ENCODE results near the gene TMSB4X.
"Not testable (repeated sequence)": the region's sequence is repeated elsewhere in the genome, so short reads cannot be mapped to it uniquely, and the experiment has no call there.

TMSB4X gene

GRCh38 chrX:13013363-13014110 lies 38.6 kb downstream of the TMSB4X start:
- Histone ChIP-seq H3K9ac (ENCODE audit: low read length) (peak overlapping the region; percentile 56), H3K9me3 (ENCODE audit: low read length) (no peaks in the 10 kb centered on the region), H3K27ac (ENCODE audit: low read depth, low read length, poor library complexity, severe bottlenecking) (peak overlapping the region; percentile 86), H3F3A (ENCODE audit: insufficient read depth, low read length) (no peaks in the 10 kb centered on the region), H3K9me2 (ENCODE audit: low read depth, low read length) (no peaks in the 10 kb centered on the region), H3K4me1 (ENCODE audit: insufficient read depth, low read length, severe bottlenecking) (peaks cover 41% of the 10 kb centered on the region), H3K79me2 (ENCODE audit: insufficient read depth, low read length) (no peaks in the 10 kb centered on the region), H3K36me3 (ENCODE audit: insufficient read depth, low read length) (no peaks in the 10 kb centered on the region), H3K27me3 (ENCODE audit: insufficient read depth, low read length) (no peaks in the 10 kb centered on the region), H4K20me1 (ENCODE audit: insufficient read depth, low read length) (no peaks in the 10 kb centered on the region), H3K4me2 (ENCODE audit: low read length) (peak overlapping the region; percentile 64), H3K4me3 (ENCODE audit: low read depth, low read length, poor library complexity, severe bottlenecking) (peak overlapping the region; percentile 27), H2AFZ (ENCODE audit: low read length) (0 out of 2 replicates have a peak overlapping the region, but pooled peaks have one; percentile 75)
- TF ChIP-seq CTCF (IDR thresholded peaks at IDR 0.05; ENCODE audit: low read length) (no peak), EZH2 (IDR thresholded peaks at IDR 0.05; ENCODE audit: borderline replicate concordance, low read length) (no peak)

- no peaks in the 10 kb centered on the region for H3K36me3 ChIP-seq (ENCODE audit: insufficient read depth, low read length)
- peak overlapping the region; percentile 86 for H3K27ac ChIP-seq (ENCODE audit: low read depth, low read length, poor library complexity, severe bottlenecking)
- H3K79me2 ChIP-seq (ENCODE audit: insufficient read depth, low read length), result no peaks in the 10 kb centered on the region
- no peaks in the 10 kb centered on the region for H3K9me2 ChIP-seq (ENCODE audit: low read depth, low read length)
- H3K27me3 ChIP-seq (ENCODE audit: insufficient read depth, low read length), result no peaks in the 10 kb centered on the region
- peak overlapping the region; percentile 64 for H3K4me2 ChIP-seq (ENCODE audit: low read length)
- no peaks in the 10 kb centered on the region for H3K9me3 ChIP-seq (ENCODE audit: low read length)
- no peaks in the 10 kb centered on the region for H3F3A ChIP-seq (ENCODE audit: insufficient read depth, low read length)
- TF ChIP-seq EZH2 (IDR thresholded peaks at IDR 0.05; ENCODE audit: borderline replicate concordance, low read length) (no peak), CTCF (IDR thresholded peaks at IDR 0.05; ENCODE audit: low read length) (no peak)
- no peaks in the 10 kb centered on the region for H4K20me1 ChIP-seq (ENCODE audit: insufficient read depth, low read length)
- H2AFZ ChIP-seq (ENCODE audit: low read length), result peak overlapping the region; percentile 75; the same call in 1 of the 2 replicates
- peaks cover 33% of the 10 kb centered on the region for H3K4me1 ChIP-seq (ENCODE audit: insufficient read depth, low read length, severe bottlenecking)
- peak overlapping the region; percentile 16 for H3K4me3 ChIP-seq (ENCODE audit: low read depth, low read length, poor library complexity, severe bottlenecking)
- H3K9ac ChIP-seq (ENCODE audit: low read length), result peak overlapping the region; percentile 56
Observed at GRCh38 chrX:13014111-13015096, 39.5 kb downstream of the TMSB4X start.

- H2AFZ ChIP-seq (ENCODE audit: low read length), result no peak overlapping the region
Observed at GRCh38 chrX:13015536-13016236, 40.8 kb downstream of the TMSB4X start.

GRCh38 chrX:13016731-13017130 lies 41.8 kb downstream of the TMSB4X start:
- H3K4me3 ChIP-seq (ENCODE audit: low read depth, low read length, poor library complexity, severe bottlenecking); H3K79me2 ChIP-seq (ENCODE audit: insufficient read depth, low read length); H3K9me3 ChIP-seq (ENCODE audit: low read length); H3K9ac ChIP-seq (ENCODE audit: low read length); H2AFZ ChIP-seq (ENCODE audit: low read length); H3F3A ChIP-seq (ENCODE audit: insufficient read depth, low read length); H4K20me1 ChIP-seq (ENCODE audit: insufficient read depth, low read length); H3K27me3 ChIP-seq (ENCODE audit: insufficient read depth, low read length); H3K9me2 ChIP-seq (ENCODE audit: low read depth, low read length); H3K36me3 ChIP-seq (ENCODE audit: insufficient read depth, low read length); H3K4me2 ChIP-seq (ENCODE audit: low read length); H3K27ac ChIP-seq (ENCODE audit: low read depth, low read length, poor library complexity, severe bottlenecking): not testable (repeated sequence)
- H3K4me1 ChIP-seq (ENCODE audit: insufficient read depth, low read length, severe bottlenecking), result peaks cover 33% of the 10 kb centered on the region

More at GRCh38 chrX:13015536-13016236, 40.8 kb downstream of the TMSB4X start:
- H3K36me3 ChIP-seq (ENCODE audit: insufficient read depth, low read length), result no peaks in the 10 kb centered on the region
- H3F3A ChIP-seq (ENCODE audit: insufficient read depth, low read length), result no peaks in the 10 kb centered on the region
- peaks cover 33% of the 10 kb centered on the region for H3K4me1 ChIP-seq (ENCODE audit: insufficient read depth, low read length, severe bottlenecking)
- no peak overlapping the region for H3K4me2 ChIP-seq (ENCODE audit: low read length)
- H4K20me1 ChIP-seq (ENCODE audit: insufficient read depth, low read length), result no peaks in the 10 kb centered on the region
- no peaks in the 10 kb centered on the region for H3K9me3 ChIP-seq (ENCODE audit: low read length)
- H3K9ac ChIP-seq (ENCODE audit: low read length), result no peak overlapping the region
- H3K4me3 ChIP-seq (ENCODE audit: low read depth, low read length, poor library complexity, severe bottlenecking), result no peak overlapping the region
- H3K9me2 ChIP-seq (ENCODE audit: low read depth, low read length), result no peaks in the 10 kb centered on the region
- no peaks in the 10 kb centered on the region for H3K27me3 ChIP-seq (ENCODE audit: insufficient read depth, low read length)
- no peak overlapping the region for H3K27ac ChIP-seq (ENCODE audit: low read depth, low read length, poor library complexity, severe bottlenecking)
- H3K79me2 ChIP-seq (ENCODE audit: insufficient read depth, low read length), result no peaks in the 10 kb centered on the region
- TF ChIP-seq EZH2 (IDR thresholded peaks at IDR 0.05; ENCODE audit: borderline replicate concordance, low read length) (no peak), CTCF (IDR thresholded peaks at IDR 0.05; ENCODE audit: low read length) (no peak)
